K562 (cell line): ENCODE data around the gene TMEM267. TPM values are rescaled to one million over a fixed set of nuclear protein-coding genes. Genes with fewer than 3 reads are reported as not detected.

ENCODE experiments used
- ARID1B ChIP-seq: fragments of 450-650 bp; IDR thresholded peaks from 2 replicates; pipeline ENCODE4 v1.6.1; 2016; ENCODE audit warnings: antibody characterized with exemption, mild to moderate bottlenecking, inconsistent platforms
- CC2D1A ChIP-seq: fragments of 450-650 bp; IDR thresholded peaks from 2 replicates; pipeline ENCODE4 v1.6.1; 2017; ENCODE audit warnings: mild to moderate bottlenecking
- CEBPB ChIP-seq: fragments of 450-650 bp; IDR thresholded peaks from 2 replicates; pipeline ENCODE4 v1.6.1; 2016; ENCODE audit warnings: missing genetic modification characterization, missing compliant biosample characterization
- ZNF77 ChIP-seq: fragments of 250-450 bp; sonication (Bioruptor Pico); IDR thresholded peaks from 2 replicates; pipeline ENCODE4 v1.5.0; 2020
- polyA plus RNA-seq, 8 experiments: library from polyadenylated mRNA; depleted of rRNA in 4 of 8; stranded (reverse) in 5 of 8; unstranded in 3 of 8; fragments of >200 nt; fragmentation: Nextera tagmentation in 2 of 8; fragmentation: Illumina TruSeq in 1 of 8; extraction: Ambion mirVana in 2 of 8; extraction: Trizol in 1 of 8; gene quantifications; 2 replicates each; pipeline versions ENCODE4 v1.2.1 to v1.2.3, GENCODE V29; 2011 to 2014; ENCODE audit warnings: inconsistent platforms in 1 of 8, missing spikeins in 1 of 8
- total RNA-seq, 7 experiments: library from RNA; depleted of rRNA in 6 of 7; stranded (reverse); fragments of >200 nt in 6 of 7; fragmentation: Illumina TruSeq in 2 of 7; extraction: Trizol in 2 of 7; gene quantifications; 2 replicates each; pipeline versions ENCODE4 v1.2.1 to v1.2.3, GENCODE V29; 2011 to 2021; ENCODE audit warnings: low replicate concordance in 1 of 7
- TF ChIP-seq, protein P1 (sequence below), 2 experiments: fragments of 450-650 bp; IDR thresholded peaks; 2 replicates each; pipeline ENCODE4 v1.6.1; 2016; ENCODE audit warnings: mild to moderate bottlenecking in 2 of 2, borderline replicate concordance in 1 of 2, low read depth in 1 of 2, moderate library complexity in 1 of 2
- TF ChIP-seq, protein P2 (sequence below), 2 experiments: fragments of 450-650 bp in 1 of 2; sonication (generic) in 1 of 2; formaldehyde crosslinking in 1 of 2; IDR thresholded peaks; 2 replicates each; pipeline versions ENCODE4 v1.7.1 to v1.9.0; 2016 to 2022; ENCODE audit warnings: inconsistent platforms in 1 of 2, mild to moderate bottlenecking in 1 of 2, missing genetic modification reagents in 1 of 2
- TF ChIP-seq, protein P3 (sequence below): fragments of 250-450 bp; sonication (Bioruptor Pico); IDR thresholded peaks from 2 replicates; pipeline ENCODE4 v1.8.0; 2022; ENCODE audit warnings: inconsistent platforms, mild to moderate bottlenecking, moderate library complexity, borderline replicate concordance

TMEM267 gene
- total and polyA plus RNA-seq, 9 of the 15 experiments (the other 6 are each of a cell fraction or from before 2014, with no cell fraction given), result 8.1 to 61.1 (median 17.8) TPM

DNA sequence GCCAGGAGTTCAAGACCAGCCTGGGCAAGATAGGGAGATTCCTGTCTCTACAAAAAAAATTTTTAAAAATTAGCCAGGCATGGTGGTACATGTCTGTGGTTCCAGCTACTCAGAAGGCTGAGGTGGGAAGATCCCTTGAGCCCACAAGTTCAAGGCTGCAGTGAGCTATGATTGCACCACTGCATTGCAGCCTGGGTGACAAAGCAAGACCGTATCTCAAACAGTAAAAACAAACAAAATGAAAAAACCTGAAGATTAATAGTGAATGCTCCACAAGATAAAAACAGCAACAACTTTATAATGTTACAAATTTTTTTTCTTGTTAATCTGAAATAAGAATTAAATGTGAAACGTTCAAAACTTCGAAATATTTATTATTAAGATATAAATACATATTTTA, 2.7 kb upstream of the TMEM267 start (continued):
- TF ChIP-seq, protein P1, sequence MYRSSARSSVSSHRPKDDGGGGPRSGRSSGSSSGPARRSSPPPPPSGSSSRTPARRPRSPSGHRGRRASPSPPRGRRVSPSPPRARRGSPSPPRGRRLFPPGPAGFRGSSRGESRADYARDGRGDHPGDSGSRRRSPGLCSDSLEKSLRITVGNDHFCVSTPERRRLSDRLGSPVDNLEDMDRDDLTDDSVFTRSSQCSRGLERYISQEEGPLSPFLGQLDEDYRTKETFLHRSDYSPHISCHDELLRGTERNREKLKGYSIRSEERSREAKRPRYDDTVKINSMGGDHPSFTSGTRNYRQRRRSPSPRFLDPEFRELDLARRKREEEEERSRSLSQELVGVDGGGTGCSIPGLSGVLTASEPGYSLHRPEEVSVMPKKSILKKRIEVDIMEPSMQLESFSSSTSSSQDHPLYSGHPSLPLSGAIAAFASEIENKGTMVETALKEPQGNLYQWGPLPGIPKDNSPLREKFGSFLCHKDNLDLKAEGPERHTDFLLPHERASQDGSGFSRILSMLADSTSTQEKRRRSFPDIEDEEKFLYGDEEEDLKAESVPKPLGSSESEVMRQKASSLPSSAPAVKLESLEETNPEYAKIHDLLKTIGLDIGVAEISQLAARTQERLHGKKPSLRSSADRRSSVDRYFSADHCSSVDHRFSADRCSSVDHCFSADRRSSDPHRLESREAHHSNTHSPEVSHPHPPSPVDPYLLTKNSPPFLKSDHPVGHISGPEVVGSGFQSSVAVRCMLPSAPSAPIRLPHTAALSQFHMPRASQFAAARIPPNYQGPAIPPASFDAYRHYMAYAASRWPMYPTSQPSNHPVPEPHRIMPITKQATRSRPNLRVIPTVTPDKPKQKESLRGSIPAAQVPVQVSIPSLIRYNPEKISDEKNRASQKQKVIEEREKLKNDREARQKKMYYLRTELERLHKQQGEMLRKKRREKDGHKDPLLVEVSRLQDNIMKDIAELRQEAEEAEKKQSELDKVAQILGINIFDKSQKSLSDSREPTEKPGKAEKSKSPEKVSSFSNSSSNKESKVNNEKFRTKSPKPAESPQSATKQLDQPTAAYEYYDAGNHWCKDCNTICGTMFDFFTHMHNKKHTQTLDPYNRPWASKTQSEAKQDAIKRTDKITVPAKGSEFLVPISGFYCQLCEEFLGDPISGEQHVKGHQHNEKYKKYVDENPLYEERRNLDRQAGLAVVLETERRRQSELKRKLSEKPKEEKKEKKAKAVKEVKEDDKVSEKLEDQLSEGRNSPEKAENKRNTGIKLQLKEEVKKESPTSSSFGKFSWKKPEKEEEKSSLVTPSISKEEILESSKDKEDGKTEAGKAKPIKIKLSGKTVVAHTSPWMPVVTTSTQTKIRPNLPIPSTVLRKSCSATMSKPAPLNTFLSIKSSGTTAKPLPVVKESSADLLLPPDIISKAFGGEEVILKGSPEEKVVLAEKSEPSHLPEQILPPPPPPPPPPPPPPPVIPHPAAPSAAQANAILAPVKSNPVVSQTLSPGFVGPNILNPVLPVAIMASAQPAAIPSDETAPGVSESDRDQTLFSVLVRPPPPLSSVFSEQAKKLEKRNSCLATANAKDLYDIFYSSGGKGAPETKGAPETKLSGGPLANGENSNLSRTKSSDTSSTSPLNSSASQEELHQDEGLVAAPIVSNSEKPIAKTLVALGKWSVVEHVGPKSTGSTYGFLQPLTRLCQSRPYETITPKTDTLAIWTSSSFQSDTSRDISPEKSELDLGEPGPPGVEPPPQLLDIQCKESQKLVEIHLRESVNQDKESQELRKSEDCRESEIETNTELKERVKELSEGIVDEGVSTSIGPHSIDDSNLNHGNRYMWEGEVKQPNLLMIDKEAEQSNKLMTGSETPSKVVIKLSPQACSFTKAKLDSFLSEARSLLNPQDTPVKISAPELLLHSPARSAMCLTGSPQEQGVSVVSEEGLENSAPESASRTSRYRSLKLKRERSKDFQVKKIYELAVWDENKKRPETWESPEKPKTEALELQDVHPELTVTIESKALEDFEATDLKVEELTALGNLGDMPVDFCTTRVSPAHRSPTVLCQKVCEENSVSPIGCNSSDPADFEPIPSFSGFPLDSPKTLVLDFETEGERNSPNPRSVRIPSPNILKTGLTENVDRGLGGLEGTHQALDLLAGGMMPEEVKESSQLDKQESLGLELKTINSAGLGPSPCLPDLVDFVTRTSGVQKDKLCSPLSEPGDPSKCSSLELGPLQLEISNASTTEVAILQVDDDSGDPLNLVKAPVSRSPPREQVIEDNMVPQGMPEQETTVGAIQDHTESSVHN (IDR thresholded peaks at IDR 0.05; ENCODE audit: borderline replicate concordance in 1 of 2, low read depth in 1 of 2), result no peak
- TF ChIP-seq ARID1B (peak; percentile 24; the same call in 1 of the 2 replicates), CEBPB (tag) (peak; percentile 87), ZNF77 (no peak), CC2D1A (no peak)
- TF ChIP-seq, protein P2, sequence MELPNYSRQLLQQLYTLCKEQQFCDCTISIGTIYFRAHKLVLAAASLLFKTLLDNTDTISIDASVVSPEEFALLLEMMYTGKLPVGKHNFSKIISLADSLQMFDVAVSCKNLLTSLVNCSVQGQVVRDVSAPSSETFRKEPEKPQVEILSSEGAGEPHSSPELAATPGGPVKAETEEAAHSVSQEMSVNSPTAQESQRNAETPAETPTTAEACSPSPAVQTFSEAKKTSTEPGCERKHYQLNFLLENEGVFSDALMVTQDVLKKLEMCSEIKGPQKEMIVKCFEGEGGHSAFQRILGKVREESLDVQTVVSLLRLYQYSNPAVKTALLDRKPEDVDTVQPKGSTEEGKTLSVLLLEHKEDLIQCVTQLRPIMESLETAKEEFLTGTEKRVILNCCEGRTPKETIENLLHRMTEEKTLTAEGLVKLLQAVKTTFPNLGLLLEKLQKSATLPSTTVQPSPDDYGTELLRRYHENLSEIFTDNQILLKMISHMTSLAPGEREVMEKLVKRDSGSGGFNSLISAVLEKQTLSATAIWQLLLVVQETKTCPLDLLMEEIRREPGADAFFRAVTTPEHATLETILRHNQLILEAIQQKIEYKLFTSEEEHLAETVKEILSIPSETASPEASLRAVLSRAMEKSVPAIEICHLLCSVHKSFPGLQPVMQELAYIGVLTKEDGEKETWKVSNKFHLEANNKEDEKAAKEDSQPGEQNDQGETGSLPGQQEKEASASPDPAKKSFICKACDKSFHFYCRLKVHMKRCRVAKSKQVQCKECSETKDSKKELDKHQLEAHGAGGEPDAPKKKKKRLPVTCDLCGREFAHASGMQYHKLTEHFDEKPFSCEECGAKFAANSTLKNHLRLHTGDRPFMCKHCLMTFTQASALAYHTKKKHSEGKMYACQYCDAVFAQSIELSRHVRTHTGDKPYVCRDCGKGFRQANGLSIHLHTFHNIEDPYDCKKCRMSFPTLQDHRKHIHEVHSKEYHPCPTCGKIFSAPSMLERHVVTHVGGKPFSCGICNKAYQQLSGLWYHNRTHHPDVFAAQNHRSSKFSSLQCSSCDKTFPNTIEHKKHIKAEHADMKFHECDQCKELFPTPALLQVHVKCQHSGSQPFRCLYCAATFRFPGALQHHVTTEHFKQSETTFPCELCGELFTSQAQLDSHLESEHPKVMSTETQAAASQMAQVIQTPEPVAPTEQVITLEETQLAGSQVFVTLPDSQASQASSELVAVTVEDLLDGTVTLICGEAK (IDR thresholded peaks at IDR 0.05), result no peak
- TF ChIP-seq, protein P2 (CRISPR knock-in tag; IDR thresholded peaks at IDR 0.05), result no peak
- TF ChIP-seq, protein P3, sequence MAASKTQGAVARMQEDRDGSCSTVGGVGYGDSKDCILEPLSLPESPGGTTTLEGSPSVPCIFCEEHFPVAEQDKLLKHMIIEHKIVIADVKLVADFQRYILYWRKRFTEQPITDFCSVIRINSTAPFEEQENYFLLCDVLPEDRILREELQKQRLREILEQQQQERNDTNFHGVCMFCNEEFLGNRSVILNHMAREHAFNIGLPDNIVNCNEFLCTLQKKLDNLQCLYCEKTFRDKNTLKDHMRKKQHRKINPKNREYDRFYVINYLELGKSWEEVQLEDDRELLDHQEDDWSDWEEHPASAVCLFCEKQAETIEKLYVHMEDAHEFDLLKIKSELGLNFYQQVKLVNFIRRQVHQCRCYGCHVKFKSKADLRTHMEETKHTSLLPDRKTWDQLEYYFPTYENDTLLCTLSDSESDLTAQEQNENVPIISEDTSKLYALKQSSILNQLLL (CRISPR knock-in tag), result no peak
